OCI-LY3 (cell line): Measurements from ENCODE around the gene CSTF3.

Experiments used
- CTCF ChIP-seq: fragments of 200-600, 300-600 bp; sonication (generic); IDR thresholded peaks from 2 replicates; pipeline ENCODE4 v1.5.1; 2014; ENCODE audit warnings: antibody characterized with exemption, low read length, low read depth
- EZH2phosphoT487 ChIP-seq: fragments of 200-600 bp; shearing (Covaris generic); IDR thresholded peaks from 2 replicates; pipeline ENCODE4 v1.6.1; 2018; ENCODE audit warnings: antibody characterized with exemption, mixed run types, low read depth

- TF ChIP-seq EZH2phosphoT487 (no peak), CTCF (no peak)
These were observed 28.8 kb downstream of the CSTF3 start for GRCh38 chr11:33132510-33132909.
